NB4 (cell line): ENCODE data around the gene BRINP1.

Experiments used
- CTCF ChIP-seq: IDR thresholded peaks from one replicate; pipeline ENCODE4 v1.5.1; 2012; ENCODE audit warnings: low read depth, low read length
- MAX ChIP-seq: IDR thresholded peaks from 2 replicates; pipeline ENCODE4 v1.6.1; 2011; ENCODE audit warnings: low read depth, low read length
- MYC ChIP-seq: IDR thresholded peaks from 2 replicates; pipeline ENCODE4 v1.6.1; 2011; ENCODE audit warnings: low read depth, low read length
- POLR2A ChIP-seq: IDR thresholded peaks from 2 replicates; pipeline ENCODE4 v1.6.1; 2011; ENCODE audit warnings: mild to moderate bottlenecking; ENCODE audit not compliant: insufficient read length; ENCODE audit errors: extremely low read depth

- TF ChIP-seq CTCF = no peak
- no peak for TF ChIP-seq POLR2A
- TF ChIP-seq MAX = no peak
- no peak for TF ChIP-seq MYC
Observed at GRCh38 chr9:119357336-119358096, 11.7 kb downstream of the BRINP1 start.
